ENCODE results near the gene ZDHHC11B.
"Not testable (repeated sequence)": the region's sequence is repeated elsewhere in the genome, so short reads cannot be mapped to it uniquely, and the experiment has no call there.

ZDHHC11B gene

DNA sequence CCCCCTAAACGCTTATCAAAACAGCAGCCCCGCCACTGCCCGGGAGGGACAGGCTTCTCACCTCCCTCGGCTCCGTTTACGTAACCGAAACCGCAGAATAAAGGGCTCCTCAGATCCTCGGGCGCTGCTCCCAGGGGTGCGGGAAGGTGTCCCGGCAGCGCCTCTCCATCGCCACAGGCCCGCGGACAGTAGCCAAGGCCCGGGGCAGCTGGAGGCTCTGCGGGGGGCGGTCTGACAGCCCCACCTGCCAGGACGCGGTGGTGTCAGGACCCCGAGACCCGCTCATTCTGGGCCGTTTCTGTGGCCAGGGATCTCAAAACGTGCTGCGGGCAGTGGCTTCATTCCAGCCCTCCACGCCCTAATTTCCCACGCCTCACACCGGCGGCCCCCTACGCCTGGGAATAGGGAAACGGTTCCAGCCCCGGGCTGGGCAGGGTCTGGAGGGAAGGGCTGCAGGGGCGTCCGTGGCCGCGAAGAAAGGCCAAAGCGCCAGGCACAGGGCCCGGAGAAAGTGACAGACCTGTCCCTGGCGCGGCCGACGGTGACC, 575 bp downstream of the ZDHHC11B start:
- DNase-seq: not testable (repeated sequence)

DNA sequence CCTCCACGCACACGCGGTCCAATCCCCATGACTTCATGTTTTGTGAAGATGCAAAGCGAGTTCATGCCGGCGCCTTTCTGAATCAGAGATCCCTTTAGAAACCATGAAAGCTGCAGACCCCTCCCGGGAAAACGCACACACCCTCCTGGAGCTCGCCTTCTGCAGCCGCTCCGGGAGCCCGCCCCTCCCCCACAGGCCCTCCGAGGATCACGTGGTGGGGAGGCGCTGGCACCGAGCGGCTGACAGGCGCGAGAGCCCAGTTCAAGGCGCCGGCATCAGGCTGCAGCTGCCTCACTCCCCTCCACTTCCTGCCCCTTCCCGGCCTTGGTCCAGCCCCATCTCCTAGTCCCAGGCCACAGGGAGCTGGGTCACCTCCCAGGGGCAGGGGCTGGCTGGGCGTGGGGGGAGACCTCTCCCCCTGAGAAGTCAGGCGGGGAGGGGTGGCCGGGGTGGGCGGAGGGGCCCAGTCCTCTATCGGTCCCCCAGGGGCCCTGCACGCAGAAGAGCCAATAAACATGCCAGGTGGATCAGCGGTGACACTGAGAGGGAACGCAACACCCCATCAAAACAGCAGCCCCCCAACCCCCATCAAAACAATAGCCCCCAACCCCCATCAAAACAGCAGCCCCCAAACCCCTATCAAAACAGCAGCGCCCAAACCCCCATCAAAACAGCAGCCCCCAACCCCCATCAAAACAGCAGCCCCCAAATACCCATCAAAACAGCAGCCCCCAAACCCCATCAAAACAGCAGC, 1.3 kb downstream of the ZDHHC11B start:
- not testable (repeated sequence) for DNase-seq

DNA sequence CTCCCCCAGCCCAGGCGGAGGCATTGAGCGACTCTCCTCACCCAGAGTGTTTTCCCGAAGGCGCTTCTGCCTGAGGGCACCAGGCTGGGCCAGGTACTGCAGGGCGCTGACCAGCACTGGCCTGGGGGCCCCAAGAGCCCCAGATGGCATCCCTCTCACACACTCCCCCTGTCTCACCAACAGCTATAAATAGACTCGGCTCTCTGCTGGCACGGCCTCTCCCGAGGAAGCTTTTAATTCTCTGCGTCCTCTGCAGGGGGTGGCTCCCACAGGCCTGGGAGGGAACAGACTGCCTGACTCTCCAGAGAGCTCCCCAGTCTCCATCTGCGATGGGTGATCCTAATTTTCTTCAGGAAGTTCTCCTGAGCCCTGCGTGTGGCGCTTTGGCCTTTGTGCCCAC, 2.2 kb downstream of the ZDHHC11B start:
- not testable (repeated sequence) for DNase-seq

DNA sequence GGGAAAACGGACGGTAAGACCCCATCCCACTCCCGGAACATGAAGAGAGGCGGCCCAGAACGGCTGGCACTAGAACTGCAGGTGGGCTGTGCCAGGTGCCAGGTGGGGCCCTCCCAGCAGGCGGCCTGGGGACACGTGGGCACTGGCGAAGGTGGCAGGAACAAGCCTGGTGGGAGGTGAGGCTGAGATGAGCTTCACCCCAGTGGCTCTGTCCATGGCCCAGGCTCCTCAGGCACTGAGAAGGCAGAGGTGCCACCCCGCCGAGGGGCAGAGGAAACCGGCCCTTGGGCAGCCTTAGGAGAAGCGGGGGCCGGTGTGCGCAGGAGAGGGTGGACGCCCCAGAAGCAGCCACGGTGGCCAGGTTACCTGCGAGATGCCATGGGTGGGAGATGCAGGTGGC, 4.0 kb downstream of the ZDHHC11B start:
- not testable (repeated sequence) for DNase-seq

DNA sequence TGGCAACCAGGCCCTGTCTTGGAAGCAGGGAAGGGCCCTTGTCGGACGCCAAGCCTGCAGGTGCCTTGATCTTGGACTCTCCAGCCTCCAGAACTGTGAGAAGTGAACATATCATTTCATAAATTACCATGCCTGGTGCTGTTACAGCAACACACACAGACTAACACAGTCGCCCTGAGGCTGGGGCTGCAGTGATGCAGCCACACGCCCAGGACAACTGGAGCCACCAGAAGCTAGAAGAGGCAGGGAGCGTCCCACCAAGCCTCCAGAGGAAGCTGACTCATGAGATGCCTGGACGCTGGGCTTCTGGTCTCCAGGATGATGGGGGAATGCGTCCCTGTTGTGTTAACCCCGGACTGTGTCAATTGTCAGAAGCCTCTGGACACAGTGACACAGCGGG, 5.6 kb downstream of the ZDHHC11B start:
- not testable (repeated sequence) for DNase-seq

DNA sequence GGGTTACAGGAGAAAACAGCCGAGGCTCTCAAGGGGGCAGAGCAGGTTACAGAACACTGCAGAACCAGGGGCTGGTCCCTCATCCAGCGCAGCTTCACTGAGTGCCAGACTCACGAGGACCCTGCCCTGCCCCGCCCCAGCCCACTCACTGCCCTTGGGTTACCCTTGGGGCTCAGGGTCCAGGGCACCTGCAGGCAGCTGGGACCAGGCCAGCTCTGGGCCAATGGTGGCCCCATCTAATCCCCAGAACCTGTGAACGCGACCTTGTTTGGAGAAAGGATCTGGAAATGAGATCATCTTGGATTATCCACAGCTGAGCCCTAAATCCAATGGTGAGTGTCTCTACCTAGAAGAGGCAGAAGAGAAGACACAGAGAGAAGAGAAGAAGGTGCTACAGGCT, 6.1 kb downstream of the ZDHHC11B start:
- DNase-seq: not testable (repeated sequence)

DNA sequence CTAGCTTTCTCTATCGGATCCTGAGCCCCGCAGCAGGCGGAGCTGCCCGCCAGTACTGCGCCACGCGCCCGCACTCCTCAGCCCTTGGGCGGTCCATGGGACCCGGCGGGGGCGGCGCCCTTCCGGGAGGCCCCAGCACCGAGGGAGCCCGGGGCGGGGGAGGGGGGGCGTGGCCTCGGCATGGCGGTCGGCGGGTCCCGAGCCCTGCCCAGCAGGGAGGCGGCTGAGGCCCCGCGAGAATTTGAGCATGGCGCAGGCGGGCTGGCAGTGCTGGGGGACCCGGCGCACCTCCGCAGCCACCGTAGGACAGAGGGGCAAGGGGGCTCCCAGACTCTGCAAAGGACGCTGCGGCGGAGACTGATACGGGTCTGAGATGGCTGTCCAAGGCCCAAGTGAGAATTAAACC, 6.8 kb downstream of the ZDHHC11B start:
- DNase-seq: no peak

DNA sequence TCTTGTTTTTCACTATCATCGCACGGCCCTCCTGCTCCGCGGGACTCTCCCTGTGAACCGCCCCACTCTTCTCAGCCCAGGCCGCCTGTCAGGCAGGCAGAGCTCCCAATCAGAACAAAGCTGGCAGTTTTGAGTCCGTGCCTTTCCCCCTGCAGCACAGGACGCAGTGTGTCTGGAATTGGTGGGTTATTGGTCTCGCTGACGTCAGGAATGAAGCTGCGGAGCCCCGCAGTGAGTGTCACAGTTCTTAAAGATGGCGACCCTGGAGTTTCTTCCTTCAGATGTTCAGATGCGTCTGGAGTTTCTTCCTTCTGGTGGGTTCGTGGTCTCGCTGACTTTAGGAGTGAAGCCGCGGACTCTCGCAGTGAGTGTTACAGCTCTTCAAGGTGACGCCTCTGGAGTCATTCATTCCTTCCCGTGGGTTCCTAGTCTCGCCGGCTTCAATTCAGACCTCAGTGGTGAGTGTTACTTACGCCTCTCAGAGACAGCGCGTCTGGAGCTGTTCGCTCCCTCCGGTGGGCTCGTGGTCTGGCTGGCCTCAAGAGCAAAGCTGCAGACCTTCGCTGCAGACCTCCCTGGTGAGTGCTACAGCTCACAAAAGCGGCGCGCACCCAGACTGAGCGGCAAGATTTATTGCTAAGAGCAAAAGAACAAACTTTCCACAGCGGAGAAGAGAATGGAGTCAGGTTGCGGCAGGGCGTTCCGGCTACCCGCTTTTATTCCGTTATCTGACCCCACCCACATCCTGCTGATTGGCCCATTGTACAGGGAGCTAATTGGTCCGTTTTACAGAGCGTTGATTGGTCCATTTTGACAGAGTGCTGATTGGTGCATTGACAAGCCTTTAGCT, 7.4 kb downstream of the ZDHHC11B start:
- no peak for DNase-seq

DNA sequence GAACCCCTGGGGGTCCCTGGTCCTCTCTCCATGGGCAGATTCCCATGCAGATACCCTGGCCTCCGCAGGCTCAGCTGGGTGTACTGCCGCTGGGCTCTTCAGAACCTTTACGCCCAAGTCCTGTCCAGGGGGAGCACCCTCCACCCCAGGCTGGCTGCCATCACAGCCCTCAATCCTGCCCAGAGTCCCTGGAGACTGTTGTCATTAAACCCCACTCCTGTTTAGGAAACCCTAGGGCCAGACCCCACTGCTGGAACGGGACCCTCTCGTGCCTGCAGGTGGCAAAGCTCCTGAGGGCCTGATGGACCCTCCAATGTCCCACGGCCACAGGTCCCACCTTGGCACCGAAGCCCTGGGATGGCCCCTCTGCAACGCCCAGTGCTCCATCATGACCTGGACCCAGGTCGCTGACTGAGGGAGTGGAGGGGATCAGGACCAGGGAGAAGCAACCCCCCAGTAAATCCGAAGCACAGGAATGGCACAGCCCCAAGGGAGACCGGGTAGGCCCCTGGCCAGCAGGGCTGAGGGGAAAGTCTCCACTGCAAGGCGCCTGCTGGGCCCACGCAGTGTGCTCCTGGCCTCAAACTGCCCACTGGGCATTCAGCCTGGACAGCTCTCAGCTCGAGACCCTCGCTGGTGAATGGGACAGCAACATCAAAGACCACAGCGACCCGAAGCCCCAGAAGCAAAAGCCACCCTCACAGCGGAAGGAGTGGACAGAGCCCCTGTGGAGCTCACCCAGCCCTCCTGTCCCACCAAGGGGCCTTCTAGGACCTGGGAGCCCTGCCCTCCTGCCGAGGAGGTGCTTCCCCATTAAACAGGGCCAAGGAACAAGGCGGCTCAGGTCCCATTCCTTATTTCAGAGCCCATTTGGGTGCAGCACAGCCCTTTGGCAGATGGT, 8.3 kb downstream of the ZDHHC11B start:
- DNase-seq: no peak

DNA sequence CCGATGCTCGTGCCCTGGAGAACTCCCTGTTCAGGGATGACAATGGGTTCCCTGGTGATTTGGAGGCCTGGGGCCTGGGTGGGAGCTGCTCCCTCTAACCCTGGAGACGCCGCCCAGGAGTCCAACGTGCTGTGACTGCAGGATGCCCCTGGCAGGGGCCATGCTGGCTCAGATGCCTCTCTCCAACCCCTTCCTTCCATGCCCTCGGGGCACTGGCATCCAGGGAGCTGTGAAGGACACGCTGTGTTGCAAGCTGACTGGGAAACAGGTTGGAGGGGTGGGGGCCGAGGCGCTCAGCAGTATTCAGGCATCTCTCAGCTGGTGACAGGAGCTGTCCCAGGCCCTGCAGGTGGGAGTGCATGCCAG, 9.0 kb downstream of the ZDHHC11B start:
- not testable (repeated sequence) for DNase-seq

DNA sequence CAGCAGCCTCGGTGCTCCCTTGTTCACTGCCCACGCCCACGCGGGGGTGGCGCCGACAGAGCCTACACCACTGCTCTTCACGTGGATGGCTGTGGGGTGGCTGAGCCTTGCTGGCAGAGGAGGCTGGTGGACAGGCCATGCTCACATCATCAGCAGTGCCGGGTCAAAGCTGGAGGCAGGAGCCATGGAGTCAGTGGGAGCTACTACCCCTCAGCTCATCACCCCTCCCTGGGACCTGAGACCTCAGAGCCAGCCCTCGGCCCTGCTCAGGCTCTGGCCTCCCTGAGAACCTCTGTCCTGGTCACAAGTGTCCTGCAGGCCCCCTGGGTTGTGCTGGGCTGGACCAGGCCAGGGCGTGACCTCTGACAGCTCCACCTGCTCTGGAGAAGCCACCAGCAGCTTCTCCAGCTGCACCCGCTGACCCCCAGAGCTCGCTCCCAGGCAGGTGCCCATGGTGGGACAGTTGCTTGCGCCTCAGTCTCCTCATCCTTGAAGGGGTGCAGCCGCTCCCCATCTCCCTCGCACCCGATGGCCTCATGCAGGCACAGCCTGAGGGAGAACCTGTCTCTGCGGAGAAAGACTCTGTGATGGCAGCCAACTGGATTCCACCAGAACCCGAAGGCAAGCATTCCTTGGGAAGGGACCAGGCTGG, 9.5 kb downstream of the ZDHHC11B start:
- DNase-seq: not testable (repeated sequence)

DNA sequence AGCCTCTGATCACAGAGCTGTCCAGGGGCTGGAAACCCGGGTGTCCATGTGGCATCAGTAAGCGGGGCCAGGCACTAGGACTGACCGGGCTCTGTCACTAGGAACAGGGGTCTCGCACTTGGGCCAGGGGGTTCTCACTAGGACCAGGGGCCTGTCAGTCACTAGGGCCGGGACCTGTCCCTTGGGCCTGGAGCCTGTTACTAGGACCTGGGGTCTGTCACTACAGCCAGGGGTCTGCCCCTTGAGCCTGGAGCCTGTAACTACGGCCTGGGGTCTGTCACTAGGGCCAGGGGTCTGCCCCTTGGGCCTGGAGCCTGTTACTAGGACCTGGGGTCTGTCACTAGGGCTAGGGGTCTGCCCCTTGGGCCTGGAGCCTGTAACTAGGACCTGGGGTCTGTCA, 10.2 kb downstream of the ZDHHC11B start:
- DNase-seq: not testable (repeated sequence)

DNA sequence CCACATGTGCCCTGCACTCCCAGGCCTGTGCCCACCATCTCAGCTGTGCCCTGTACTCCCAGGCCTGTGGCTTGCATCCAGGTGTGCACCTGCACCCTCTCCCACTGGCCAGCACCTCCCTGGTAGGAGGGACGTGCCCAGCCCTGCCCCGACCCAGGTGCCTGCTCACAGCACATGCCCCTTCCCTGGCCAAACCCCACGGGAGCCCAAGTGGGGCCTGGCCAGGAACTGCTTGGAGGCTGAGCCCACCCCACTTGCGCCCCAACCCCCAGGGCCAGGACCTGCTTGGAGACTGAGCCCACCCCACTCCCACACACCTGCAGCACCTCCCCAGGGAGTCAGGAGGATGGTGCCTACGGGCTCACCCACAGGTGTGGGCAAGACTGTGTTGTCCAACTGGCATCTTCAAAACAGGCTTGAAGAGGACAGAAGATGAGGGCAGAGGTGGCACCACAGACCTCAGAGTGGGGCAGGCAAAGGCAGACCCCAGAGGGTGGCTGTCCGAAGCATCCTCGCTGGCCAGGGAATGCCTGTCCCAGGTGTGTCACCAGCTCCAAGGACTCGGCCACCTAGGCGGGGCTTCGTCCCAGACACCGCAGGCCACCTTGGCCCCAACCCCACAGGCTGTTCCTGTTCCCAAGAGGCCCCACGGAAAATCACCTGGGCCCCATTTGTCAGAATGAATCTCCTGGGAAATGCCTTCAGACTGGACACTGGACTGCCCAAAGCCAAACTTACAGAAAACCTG, 10.8 kb downstream of the ZDHHC11B start:
- DNase-seq: no peak

DNA sequence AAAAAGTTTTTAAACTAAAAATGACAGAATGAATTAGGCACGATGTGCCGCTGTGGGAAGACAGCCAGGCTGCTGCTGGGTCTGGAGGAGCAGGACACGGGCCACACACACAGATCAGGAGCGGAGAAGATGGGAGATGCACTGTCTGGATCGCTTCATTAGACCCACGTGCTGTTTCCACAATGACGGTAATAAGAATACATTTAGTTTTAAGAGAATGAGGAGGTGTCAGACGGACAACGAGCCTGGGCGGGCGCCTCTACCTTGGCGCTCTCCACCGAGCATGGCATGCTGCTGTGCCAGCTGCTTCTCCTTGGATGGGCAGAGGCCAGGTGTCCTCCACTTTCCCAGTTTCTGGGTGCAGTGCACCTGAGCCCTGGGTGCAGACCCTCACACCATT, 11.6 kb downstream of the ZDHHC11B start:
- DNase-seq: not testable (repeated sequence)

DNA sequence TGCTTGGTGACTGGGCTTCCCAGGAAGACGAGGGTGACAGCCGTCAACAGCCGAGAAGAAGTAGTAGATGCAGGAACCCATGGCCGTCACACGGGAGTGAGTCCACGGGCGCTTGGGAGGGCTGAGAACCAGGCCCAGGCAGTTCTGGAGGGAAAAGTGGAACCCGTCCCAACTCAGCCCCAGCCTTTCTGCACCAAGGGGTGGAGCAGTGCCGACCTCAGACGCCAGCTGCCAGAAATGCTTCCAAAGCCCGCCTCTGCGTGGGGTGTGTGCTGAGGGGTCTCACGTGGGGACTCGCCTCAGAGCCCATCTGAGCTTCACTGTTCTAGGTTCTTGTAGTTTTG, 12.0 kb downstream of the ZDHHC11B start:
- DNase-seq: not testable (repeated sequence)

DNA sequence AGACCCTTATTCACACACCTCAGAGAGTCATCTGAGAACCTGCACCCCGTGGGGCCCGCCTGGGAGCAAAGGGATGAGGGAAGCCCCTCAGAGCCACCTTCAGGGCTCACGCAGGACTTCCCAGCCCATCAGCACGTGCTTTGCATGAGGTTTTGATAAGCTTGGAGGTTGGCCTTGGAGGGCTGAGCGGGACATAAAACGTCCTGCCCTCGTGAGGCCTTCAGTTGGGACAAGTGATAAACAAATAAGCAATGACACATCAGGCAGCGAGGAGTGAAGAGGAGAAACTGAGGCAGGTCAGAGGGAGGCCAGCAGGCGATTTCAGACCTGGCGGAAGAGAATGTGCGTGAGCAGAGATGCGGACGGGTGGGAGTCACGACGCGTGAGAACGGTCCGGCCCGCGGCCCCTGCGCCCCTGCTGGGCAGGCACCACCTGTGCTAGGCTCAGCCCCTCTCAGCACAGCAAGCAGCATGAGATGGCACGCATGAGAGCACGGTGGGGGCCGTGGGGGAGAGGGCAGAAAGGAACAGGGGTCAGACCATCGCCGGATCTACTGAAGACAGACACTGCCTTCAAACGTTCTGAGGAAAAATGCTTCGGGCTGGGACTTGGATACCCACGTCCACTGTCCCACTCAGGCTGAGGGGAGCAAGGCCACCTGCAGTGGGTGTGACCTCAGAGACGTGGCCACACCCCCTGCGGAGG, 12.5 kb downstream of the ZDHHC11B start:
- not testable (repeated sequence) for DNase-seq

DNA sequence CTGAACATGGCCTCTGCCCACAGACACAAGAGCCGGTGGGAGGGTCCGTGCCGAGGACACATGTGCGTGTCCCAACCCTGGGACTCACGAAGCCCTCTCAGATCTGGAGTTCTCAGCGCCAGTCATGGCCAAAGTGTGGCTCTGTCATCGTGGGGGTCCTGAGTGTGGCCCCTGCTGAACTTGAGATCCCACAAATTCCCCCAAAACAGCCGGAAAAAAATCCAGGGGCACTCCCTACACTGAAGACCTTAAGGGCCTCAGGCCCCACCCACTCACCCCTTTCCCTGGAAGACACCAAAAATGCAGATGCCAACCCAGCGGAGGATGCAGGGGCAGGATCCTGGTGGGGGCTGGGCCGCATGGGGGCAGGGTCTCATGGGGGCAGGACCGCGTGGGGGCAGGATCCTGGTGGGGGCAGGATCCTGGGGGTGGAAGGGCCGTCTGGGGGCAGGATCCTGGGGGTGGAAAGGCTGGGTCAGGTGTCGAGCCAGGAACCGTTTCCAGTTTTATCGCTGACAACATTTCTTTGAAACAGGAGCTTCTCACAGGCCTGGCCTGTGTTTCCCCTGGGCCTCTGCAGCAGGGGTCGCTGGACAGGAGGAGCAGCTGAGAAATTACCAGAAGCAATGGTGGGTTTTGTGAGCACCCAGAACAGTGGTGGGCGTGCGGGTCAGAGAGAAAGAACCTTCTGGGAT, 13.3 kb downstream of the ZDHHC11B start:
- DNase-seq: not testable (repeated sequence)

DNA sequence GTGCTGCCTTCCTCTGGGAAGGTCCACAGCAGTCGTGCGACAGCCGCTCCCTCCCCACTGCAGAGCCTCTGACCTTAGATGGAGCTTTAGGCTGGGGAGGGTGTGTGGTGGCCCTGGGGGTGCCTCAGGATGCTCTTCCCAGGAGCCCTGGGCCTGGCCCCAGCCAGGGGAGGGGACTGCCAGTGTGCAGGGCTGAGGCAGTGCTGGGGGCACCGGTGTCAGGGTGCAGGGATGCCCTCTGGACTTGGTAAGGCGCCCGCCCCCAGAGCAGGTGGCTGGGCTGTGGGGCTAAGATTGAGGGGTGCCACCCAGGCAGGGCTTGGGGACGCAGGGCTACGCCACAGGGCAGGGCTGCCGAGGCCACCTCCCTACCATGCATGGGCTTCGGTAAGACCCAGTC, 13.9 kb downstream of the ZDHHC11B start:
- not testable (repeated sequence) for DNase-seq

DNA sequence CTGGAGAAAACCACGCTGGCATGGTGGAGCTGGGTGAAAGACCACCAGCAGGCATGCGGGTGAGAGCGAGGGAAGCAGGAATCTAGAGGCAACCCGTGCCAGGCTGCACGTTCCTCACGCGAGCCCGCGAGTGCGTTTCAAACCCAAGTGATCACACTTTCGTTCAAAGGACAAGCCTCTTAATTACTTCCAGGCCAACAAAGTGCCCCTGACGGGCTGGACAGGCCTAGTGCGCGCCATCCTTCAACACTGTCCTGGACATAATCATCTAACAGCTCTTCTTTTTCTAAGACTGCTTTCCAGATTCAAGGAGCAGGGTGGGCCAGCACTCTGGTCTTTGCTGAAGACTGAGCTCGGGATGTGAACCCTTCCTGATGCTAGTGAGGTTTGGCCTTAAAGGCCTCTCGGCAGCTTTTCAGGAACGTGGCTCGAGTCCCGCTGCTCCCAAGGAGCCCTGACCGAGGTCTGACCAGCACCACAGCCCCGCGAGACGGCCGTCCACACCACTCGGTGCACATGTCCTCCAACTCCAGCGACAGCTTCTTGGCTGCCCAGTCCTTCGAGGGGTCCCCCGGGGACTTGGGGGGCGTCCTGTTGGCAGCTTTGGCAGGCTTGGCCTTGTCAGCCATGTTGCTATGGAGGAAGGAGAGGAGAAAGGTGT, 14.9 kb downstream of the ZDHHC11B start:
- not testable (repeated sequence) for DNase-seq

Data from T-helper 9 cell (primary cell).